Mesothelial cell of epicardium (in vitro differentiated cells): Measurements from ENCODE around the gene LMAN2. TPM values are rescaled to one million over a fixed set of nuclear protein-coding genes. Genes with fewer than 3 reads are reported as not detected.

ENCODE experiments used
- DNase-seq, 2 experiments: peaks; one replicate each; pipeline ENCODE4 v3.0.0; 2021; ENCODE audit warnings: low spot score in 2 of 2; ENCODE audit not compliant: unreplicated experiment in 2 of 2
- H3K27ac Mint-ChIP-seq: 2 replicates; pipeline ENCODE4 v1.8.0; 2021; ENCODE audit warnings: mixed read lengths
- H3K27me3 Mint-ChIP-seq: 2 replicates; pipeline ENCODE4 v1.8.0; 2021; ENCODE audit warnings: low read depth, mixed read lengths
- H3K36me3 Mint-ChIP-seq: 2 replicates; pipeline ENCODE4 v1.8.0; 2021; ENCODE audit warnings: mixed read lengths
- H3K4me1 Mint-ChIP-seq: 2 replicates; pipeline ENCODE4 v1.8.0; 2021; ENCODE audit warnings: mixed read lengths
- H3K4me3 Mint-ChIP-seq: 2 replicates; pipeline ENCODE4 v1.8.0; 2021; ENCODE audit warnings: mild to moderate bottlenecking, moderate library complexity, mixed read lengths
- H3K9me3 Mint-ChIP-seq: 2 replicates; pipeline ENCODE4 v1.8.0; 2021; ENCODE audit warnings: mixed read lengths
- total RNA-seq: library from RNA; stranded (reverse); gene quantifications from 3 replicates; pipeline ENCODE4 v1.2.1, GENCODE V29; 2021
- TF ChIP-seq, protein P1 (sequence below): fragments of 200-600 bp; sonication (generic); IDR thresholded peaks from one replicate; pipeline ENCODE4 v1.5.0; 2021; ENCODE audit warnings: antibody characterized with exemption; ENCODE audit not compliant: unreplicated experiment

LMAN2 gene
- total RNA-seq, 1 donor from 2014 or later = 85.4 TPM

DNA sequence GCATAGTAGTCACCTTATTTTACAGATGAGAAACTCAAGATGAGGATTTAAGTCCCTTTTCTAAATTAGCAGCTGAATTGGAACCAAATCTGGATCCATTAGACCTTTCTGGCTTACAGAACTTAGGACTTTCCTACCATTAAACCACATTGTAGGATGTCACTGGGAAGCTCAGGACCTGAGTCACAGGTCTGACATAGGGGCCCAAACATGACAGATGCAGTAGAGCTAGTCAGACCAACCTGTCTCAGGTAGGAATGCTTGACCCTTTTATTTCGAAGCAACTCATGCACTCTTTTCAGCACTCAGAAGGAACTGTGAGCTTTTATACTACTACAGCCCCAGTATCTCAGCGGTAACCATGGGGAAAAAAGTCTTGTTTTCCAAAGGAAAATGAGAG, 50.5 kb downstream of the LMAN2 start:
- Mint-ChIP-seq H3K9me3 (no peaks in the 10 kb centered on the region), H3K4me1 (peaks cover 45% of the 10 kb centered on the region), H3K27me3 (no peaks in the 10 kb centered on the region), H3K4me3 (no peak overlapping the region), H3K36me3 (peaks cover 5% of the 10 kb centered on the region), H3K27ac (peak overlapping the region; percentile 98)
- DNase-seq = no peak
- TF ChIP-seq, protein P1, sequence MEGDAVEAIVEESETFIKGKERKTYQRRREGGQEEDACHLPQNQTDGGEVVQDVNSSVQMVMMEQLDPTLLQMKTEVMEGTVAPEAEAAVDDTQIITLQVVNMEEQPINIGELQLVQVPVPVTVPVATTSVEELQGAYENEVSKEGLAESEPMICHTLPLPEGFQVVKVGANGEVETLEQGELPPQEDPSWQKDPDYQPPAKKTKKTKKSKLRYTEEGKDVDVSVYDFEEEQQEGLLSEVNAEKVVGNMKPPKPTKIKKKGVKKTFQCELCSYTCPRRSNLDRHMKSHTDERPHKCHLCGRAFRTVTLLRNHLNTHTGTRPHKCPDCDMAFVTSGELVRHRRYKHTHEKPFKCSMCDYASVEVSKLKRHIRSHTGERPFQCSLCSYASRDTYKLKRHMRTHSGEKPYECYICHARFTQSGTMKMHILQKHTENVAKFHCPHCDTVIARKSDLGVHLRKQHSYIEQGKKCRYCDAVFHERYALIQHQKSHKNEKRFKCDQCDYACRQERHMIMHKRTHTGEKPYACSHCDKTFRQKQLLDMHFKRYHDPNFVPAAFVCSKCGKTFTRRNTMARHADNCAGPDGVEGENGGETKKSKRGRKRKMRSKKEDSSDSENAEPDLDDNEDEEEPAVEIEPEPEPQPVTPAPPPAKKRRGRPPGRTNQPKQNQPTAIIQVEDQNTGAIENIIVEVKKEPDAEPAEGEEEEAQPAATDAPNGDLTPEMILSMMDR = no peak

DNA sequence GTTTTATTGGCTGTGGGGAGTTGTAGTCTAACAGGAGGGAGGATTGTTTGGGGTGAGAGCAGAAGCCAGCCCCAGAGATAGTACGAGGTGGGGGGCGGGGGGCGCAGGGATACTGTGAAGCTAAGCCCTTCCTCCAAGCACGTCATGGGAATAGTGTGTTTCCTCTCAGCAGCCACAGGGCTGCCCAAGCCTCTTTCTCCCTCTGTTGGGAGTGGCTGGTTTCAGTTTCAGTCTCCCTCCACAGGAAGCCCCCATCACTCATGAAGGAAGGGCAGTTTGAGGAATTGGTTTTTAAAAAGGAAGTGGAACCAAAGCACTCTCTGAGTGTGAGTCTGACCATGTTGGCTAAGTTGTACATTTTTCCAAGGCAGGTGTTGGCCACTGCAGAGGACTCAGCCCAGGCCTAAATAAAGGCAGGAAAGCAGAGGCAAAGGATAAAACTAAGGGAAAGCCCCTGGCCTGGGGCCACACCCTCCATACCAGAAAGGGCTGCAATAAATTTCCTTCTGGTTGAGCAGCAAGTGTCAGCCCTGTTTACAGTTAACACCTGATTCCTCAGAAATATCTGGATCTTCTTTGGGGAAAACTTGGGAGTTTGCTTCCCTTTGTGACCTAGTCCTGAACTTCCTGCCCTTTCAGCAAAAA, 51.1 kb downstream of the LMAN2 start:
- no peak for DNase-seq
- no peaks in the 10 kb centered on the region for H3K27me3 Mint-ChIP-seq
- H3K4me3 Mint-ChIP-seq = no peak overlapping the region
- H3K27ac Mint-ChIP-seq = peak overlapping the region; percentile 98
- peaks cover 8% of the 10 kb centered on the region for H3K36me3 Mint-ChIP-seq
- TF ChIP-seq, protein P1 = no peak
- peaks cover 45% of the 10 kb centered on the region for H3K4me1 Mint-ChIP-seq
- no peaks in the 10 kb centered on the region for H3K9me3 Mint-ChIP-seq

DNA sequence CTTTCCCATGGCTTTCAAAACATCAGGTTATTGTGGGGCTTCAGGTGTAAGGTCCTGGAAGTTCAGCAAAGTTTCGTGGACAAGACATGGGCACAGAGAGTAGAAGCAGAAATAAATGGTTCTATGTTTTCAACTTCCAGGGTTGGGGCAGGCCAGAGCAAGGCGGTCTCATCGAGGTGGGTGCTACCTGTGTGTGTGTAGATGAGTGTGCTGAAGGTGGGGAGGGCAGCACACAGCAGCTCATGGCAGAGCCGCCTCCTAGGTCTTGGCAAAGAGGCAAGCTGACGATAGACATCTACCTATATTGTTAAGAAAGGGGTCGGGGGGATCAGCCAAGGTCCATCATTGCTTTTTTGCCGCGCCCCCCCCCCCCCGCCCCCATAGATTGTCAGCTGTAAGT, 51.8 kb downstream of the LMAN2 start:
- peak overlapping the region; percentile 93 for H3K27ac Mint-ChIP-seq
- no peaks in the 10 kb centered on the region for H3K9me3 Mint-ChIP-seq
- no peaks in the 10 kb centered on the region for H3K27me3 Mint-ChIP-seq
- H3K4me3 Mint-ChIP-seq = no peak overlapping the region
- H3K36me3 Mint-ChIP-seq = peaks cover 8% of the 10 kb centered on the region
- TF ChIP-seq, protein P1 = no peak
- H3K4me1 Mint-ChIP-seq = peaks cover 42% of the 10 kb centered on the region
- no peak for DNase-seq

DNA sequence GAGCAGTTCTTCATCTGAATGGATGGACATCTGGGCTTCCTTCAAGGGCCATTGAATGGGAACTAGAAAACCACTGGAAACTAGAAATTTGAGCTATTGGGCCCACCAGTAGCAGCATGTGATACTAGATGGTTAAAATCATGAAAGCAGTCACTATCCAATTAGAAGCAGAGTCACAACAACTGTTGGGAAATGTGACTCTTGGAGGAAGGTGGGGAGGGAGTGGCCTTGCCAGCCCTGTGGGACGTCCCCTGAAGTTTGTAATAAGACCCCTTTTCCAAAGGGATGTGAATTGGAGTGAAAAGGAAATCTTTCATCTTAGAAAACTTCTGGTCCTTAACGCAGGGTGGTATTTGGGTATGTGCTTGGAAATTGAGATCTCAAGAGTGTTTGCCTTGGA, 53.5 kb downstream of the LMAN2 start:
- Mint-ChIP-seq H3K9me3 (no peaks in the 10 kb centered on the region), H3K36me3 (peaks cover 10% of the 10 kb centered on the region), H3K27me3 (no peaks in the 10 kb centered on the region), H3K27ac (peak overlapping the region; percentile 21), H3K4me1 (peaks cover 31% of the 10 kb centered on the region), H3K4me3 (no peak overlapping the region)
- DNase-seq = no peak
- TF ChIP-seq, protein P1 = no peak

DNA sequence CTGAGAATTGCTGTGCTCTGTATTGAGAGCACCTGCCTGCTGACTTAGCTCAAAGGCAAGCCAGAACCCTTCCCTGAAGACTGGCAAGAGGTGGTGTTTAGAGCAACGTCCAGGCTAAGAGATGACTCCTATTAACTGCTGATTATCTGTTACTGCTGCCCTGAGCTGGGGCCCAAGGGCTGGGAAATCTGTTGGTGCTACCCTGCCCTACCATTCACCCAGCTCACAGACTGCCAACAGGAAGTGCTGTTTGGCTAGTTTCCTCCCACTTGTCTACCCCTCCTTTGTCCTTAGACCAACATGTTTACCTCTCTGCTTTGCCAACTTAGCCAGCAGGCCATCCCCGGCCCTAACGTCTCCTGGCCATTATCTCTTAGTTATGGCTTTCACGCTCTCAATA, 54.9 kb downstream of the LMAN2 start:
- H3K27me3 Mint-ChIP-seq = no peaks in the 10 kb centered on the region
- H3K4me1 Mint-ChIP-seq = peaks cover 20% of the 10 kb centered on the region
- no peaks in the 10 kb centered on the region for H3K9me3 Mint-ChIP-seq
- H3K27ac Mint-ChIP-seq = peak overlapping the region; percentile 17
- DNase-seq = no peak
- no peak overlapping the region for H3K4me3 Mint-ChIP-seq
- peaks cover 24% of the 10 kb centered on the region for H3K36me3 Mint-ChIP-seq
- TF ChIP-seq, protein P1 = no peak
